Kidney (tissue), 14 donors: ENCODE data around the gene CDK14. TPM values are rescaled to one million over a fixed set of nuclear protein-coding genes. Genes with fewer than 3 reads are reported as not detected.
"Not testable (repeated sequence)": the region's sequence is repeated elsewhere in the genome, so short reads cannot be mapped to it uniquely, and the experiment has no call there.

ENCODE experiments used
- DNase-seq, 5 donors: peaks; one replicate each; pipeline ENCODE4 v3.0.0-alpha.2; 2013 to 2020
- FAIRE-seq: peaks from 2 replicates; lab custom pipeline; 2012; peaks lifted over from hg19 to GRCh38; lab: Jason Lieb, UNC
- H3K27ac ChIP-seq, 2 donors: one replicate each; pipeline ENCODE4 v1.7.0; 2013; ENCODE audit warnings: low read depth in 2 of 2, low read length in 2 of 2, inconsistent platforms in 1 of 2
- H3K27me3 ChIP-seq: one replicate; pipeline ENCODE4 v1.7.1; 2013; ENCODE audit warnings: low read length, inconsistent platforms; ENCODE audit not compliant: control insufficient read depth, insufficient read depth
- H3K36me3 ChIP-seq, 3 donors: one replicate each; pipeline versions ENCODE4 v1.7.0 to v1.7.1; 2013; ENCODE audit warnings: low read length in 3 of 3, control low read depth in 1 of 3, inconsistent platforms in 1 of 3; ENCODE audit not compliant: insufficient read depth in 3 of 3, control insufficient read depth in 2 of 3
- H3K4me1 ChIP-seq, 3 donors: one replicate each; pipeline versions ENCODE4 v1.7.0 to v1.7.1; 2013; ENCODE audit warnings: low read length in 3 of 3, inconsistent platforms in 1 of 3, low read depth in 1 of 3; ENCODE audit not compliant: control insufficient read depth in 2 of 3, insufficient read depth in 2 of 3
- H3K4me3 ChIP-seq, 3 donors: one replicate each; pipeline versions ENCODE4 v1.7.0 to v1.8.1; 2013; ENCODE audit warnings: low read length in 3 of 3, control low read depth in 1 of 3, inconsistent platforms in 1 of 3
- H3K9ac ChIP-seq, 3 donors: one replicate each; pipeline versions ENCODE4 v1.7.0 to v1.7.1; 2013; ENCODE audit warnings: low read length in 3 of 3, control low read depth in 1 of 3, inconsistent platforms in 1 of 3
- H3K9me3 ChIP-seq, 3 donors: one replicate each; pipeline versions ENCODE4 v1.7.0 to v1.7.1; 2013; ENCODE audit warnings: low read length in 3 of 3, control low read depth in 1 of 3, inconsistent platforms in 1 of 3; ENCODE audit not compliant: control insufficient read depth in 2 of 3, insufficient read depth in 1 of 3
- intact Hi-C: fragments of 100-400 bp; cut with DNase I; formaldehyde crosslinking; loops from one replicate; pipeline ENCODE4 v1.11.1; 2022
- polyA plus RNA-seq: library from polyadenylated mRNA; stranded (reverse); fragments of 350-450 nt; fragmentation: Illumina TruSeq; extraction: RNeasy Lipid Tissue Mini Kit (QIAGEN cat#74804); gene quantifications from one replicate; pipeline ENCODE4 v1.2.3, GENCODE V29; 2014; ENCODE audit warnings: low read depth, low replicate concordance; ENCODE audit not compliant: insufficient read depth
- total RNA-seq: library from RNA; stranded (reverse); fragmentation: NEBNext Ultra II Directional; extraction: Animal tissue kit (Norgen Biotek cat#: 25700); gene quantifications from one replicate; pipeline ENCODE4 v1.2.1, GENCODE V29; 2021
- TF ChIP-seq, protein P1 (sequence below): IDR thresholded peaks from 3 replicates; pipeline ENCODE4 v1.5.1; 2012; ENCODE audit warnings: mild to moderate bottlenecking, moderate library complexity, borderline replicate concordance; ENCODE audit not compliant: insufficient read depth; ENCODE audit errors: extremely low read depth
- donor health status: control.
- donor health status: control.
- donor health status: control.
- donor health status: control.
- donor health status: control.
- donor health status: DM: yes; HTN: yes; CAD: no.
- donor health status: Normal renal cell carcinoma (clear cell type).

Gene CDK14
- total and polyA plus RNA-seq, 2 donors from 2014 or later: 11.9 to 33.9 TPM

DNA sequence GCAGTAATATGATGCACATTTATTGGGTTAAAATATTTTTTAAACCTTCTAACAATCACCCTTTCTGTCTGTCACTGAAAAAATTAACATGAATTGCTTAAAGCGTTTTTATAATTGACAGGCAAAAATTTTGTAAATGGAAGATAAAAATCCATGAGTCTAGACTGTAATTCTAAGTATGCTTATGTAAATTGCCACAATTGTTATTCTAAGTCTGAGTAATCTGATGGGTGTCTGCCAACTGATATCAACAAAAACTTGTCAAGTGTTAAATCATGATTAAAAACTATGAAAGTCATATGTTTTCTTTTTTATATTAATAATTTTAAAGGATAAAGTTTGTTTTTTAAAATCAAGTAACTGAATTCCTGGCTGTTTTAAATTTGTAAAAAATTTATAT is 208.2 kb downstream of the CDK14 start:
- intact Hi-C loops: no loop called here
- DNase-seq (no peak), FAIRE-seq (peak; percentile 77)
- H3K9ac ChIP-seq: no peak overlapping the region
- H3K4me3 ChIP-seq: no peak overlapping the region
- H3K27ac ChIP-seq: no peak overlapping the region
- peaks cover 0 to 3% (median 0%) of the 10 kb centered on the region in 3 donors for H3K36me3 ChIP-seq
- TF ChIP-seq, protein P1, sequence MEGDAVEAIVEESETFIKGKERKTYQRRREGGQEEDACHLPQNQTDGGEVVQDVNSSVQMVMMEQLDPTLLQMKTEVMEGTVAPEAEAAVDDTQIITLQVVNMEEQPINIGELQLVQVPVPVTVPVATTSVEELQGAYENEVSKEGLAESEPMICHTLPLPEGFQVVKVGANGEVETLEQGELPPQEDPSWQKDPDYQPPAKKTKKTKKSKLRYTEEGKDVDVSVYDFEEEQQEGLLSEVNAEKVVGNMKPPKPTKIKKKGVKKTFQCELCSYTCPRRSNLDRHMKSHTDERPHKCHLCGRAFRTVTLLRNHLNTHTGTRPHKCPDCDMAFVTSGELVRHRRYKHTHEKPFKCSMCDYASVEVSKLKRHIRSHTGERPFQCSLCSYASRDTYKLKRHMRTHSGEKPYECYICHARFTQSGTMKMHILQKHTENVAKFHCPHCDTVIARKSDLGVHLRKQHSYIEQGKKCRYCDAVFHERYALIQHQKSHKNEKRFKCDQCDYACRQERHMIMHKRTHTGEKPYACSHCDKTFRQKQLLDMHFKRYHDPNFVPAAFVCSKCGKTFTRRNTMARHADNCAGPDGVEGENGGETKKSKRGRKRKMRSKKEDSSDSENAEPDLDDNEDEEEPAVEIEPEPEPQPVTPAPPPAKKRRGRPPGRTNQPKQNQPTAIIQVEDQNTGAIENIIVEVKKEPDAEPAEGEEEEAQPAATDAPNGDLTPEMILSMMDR: no peak
- no peaks in the 10 kb centered on the region for H3K9me3 ChIP-seq
- H3K27me3 ChIP-seq: no peaks in the 10 kb centered on the region
- no peaks in the 10 kb centered on the region for H3K4me1 ChIP-seq

DNA sequence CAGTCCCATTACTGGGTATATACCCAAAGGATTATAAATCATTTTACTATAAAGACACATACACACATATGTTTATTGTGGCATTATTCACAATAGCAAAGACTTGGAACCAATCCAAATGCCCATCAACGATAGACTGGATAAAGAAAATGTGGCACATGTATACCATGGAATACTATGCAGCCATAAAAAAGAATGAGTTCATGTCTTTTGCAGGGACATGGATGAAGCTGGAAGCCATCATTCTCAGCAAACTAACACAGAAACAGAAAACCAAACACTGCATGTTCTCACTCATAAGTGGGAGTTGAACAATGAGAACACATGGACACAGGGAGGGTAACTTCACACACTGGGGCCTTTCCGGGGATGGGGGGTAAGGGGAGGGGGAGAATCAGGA is 219.4 kb downstream of the CDK14 start:
- H3K9ac ChIP-seq, H3K36me3 ChIP-seq, H3K4me3 ChIP-seq, H3K9me3 ChIP-seq, intact Hi-C loops, FAIRE-seq, H3K27me3 ChIP-seq, DNase-seq, H3K4me1 ChIP-seq, H3K27ac ChIP-seq: not testable (repeated sequence)

DNA sequence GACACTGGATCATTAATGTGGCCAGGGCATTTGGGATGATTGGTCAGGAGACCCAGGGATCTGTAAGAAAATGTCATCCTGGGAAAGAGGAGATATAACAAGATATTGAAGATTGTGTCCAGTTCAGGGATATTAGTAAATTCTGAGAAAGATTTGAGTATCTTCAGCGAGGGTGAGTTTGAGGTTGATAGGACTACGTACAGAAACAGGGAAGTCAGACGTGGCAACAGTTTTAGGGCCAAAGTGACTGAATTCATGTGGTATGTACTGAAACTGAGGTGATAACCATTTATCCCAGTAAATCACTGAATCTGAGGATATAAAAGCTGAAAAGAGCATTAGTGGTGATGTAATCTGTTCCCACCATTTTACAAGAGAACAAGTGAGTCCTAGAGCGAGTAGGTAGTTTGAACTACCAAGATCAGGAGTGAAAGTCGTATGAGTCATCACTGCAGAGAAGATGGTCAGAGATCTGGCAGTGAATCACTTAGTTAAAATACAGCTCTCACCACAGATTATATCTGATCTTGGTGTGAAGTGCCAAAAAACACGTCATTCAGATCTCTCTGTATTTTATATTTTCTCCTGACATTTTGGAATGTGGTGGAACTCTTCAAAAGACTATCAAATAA is 220.5 kb downstream of the CDK14 start:
- DNase-seq (no peak), FAIRE-seq (no peak)
- H3K9ac ChIP-seq: no peak overlapping the region

DNA sequence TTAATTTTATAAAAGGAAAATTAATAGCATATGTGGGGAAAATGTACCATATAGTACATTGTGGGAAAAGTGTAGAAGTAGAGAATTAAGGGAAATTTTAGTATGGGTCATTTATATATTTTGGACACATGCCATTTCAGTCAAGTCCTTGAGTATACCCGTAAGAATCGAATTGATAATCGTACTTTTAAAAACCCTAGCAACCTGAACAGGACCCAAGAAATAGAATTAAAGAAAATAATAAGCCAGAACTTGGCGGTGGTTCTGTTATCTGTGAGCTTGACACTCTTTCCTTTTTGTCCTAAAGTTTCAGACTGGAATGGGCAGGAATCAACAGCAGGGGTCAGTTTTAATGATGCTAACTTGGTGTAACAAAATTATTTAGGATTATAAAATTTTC is 221.0 kb downstream of the CDK14 start:
- Histone ChIP-seq H3K36me3 (no peaks in the 10 kb centered on the region), H3K9ac (no peak overlapping the region), H3K27me3 (no peaks in the 10 kb centered on the region), H3K27ac (no peak overlapping the region), H3K4me1 (no peaks in the 10 kb centered on the region), H3K4me3 (no peak overlapping the region), H3K9me3 (no peaks in the 10 kb centered on the region)
- TF ChIP-seq, protein P1: no peak
- FAIRE-seq (no peak), DNase-seq (no peak)
- intact Hi-C loops: no loop called here

More for the DNA sequence above, 220.5 kb downstream of the CDK14 start:
- intact Hi-C loops: no loop called here
- TF ChIP-seq, protein P1: no peak
- Histone ChIP-seq H3K27me3 (no peaks in the 10 kb centered on the region), H3K4me1 (no peaks in the 10 kb centered on the region), H3K36me3 (no peaks in the 10 kb centered on the region), H3K4me3 (no peak overlapping the region), H3K27ac (no peak overlapping the region), H3K9me3 (no peaks in the 10 kb centered on the region)
